Measurements from ENCODE around the gene SLC25A21. TPM values are rescaled to one million over a fixed set of nuclear protein-coding genes. Genes with fewer than 3 reads are reported as not detected.
"Not testable (repeated sequence)": the region's sequence is repeated elsewhere in the genome, so short reads cannot be mapped to it uniquely, and the experiment has no call there.

The SLC25A21 gene
- total RNA-seq, 1 donor from 2014 or later = not detected

DNA sequence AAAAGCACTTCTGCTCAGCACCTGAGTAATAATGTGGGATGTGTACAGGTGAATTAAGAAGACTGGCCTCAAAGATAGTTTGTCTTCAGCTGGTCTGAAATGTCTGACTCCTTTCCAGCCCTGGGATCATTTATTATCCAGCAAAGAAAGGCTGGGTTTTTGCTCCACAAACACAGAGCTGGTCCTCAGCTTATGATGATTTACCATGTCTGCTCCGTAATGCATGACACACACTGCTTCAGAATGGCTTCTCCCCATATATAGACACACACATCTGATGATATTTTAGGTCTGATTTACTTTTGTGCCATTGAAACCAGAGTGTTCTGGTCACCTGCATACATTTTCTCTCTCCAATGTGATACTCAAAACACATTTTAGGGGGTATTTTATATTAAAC is 225.0 kb downstream of the SLC25A21 start:
- DNase-seq (ENCODE audit: low spot score) = no peak

GRCh38 chr14:36946872-36947271 is 225.5 kb downstream of the SLC25A21 start:
- no peak for DNase-seq (ENCODE audit: low spot score)

DNA sequence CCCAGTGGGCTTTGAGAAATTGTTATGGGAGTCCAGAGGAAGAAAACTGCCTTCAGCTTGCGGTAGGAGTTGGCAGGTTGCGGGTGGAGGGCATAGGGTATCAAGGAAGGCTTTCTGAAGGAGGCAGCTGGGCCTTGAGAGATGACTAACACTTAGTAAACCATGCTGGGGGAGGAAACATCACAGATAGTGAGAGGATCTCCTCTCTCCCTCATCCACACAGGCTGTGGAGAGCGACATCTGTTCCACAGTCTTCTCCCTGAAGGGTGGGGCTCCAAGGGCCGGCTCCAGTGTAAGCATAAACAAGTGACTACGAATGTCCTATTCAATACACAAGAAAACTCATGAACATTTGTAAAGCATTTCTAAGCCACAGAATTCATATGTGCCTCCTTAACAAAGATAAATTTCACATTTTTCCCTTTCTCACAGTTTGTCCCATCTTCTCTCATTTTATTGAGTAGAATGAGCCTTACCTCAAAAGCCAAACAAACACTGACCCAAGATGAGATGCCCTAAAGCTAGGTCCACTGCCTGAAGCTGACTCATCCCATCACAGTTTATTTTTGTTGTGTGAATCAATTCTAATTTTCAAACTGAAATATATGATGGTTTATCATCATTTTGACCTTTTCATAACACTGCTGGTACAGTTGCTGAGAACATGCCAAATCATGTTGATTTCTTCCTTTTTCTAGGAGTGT is 227.9 kb downstream of the SLC25A21 start:
- DNase-seq (ENCODE audit: low spot score) = no peak

GRCh38 chr14:36942522-36943245 is 229.7 kb downstream of the SLC25A21 start:
- no peak for DNase-seq (ENCODE audit: low spot score)

GRCh38 chr14:36941783-36942521 is 230.5 kb downstream of the SLC25A21 start:
- DNase-seq (ENCODE audit: low spot score) = no peak

GRCh38 chr14:36940476-36940875 is 231.9 kb downstream of the SLC25A21 start:
- no peak for DNase-seq (ENCODE audit: low spot score)

DNA sequence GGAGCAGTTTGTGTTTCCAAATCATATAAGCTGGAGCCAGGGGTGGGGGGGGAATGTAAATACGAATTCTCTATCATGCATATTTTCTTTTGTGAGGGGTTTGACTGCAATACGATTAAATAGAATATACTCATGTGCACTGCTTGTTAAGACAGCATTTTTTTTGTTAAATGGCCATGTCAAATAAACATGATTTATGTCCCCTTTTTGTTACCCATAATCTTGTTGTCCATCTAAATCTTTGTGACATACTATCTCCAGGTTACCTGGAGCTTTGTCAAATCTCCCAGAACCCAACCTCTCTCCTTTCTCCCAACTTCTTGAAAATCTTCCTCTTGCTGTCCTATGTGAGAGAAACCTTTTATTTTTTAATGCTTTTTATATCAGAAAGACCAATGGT is 233.1 kb downstream of the SLC25A21 start:
- DNase-seq (ENCODE audit: low spot score) = no peak

DNA sequence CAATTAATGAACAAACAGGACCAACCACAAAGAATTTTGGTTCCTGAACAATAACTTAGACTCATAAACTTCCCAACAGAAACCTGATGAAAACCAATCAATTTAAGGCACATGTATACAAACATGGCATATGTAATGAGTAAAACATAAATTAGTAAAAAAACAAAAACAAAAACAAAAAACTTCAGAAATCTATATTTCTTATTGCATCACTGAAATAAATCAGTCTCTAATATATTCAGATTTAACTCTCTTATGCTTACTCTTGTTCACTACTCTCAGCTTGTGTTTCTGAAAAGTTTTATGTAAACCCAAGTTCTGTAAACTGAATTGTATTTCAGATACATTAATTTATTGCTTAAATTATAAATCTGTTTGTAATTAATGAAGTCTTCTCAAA is 233.7 kb downstream of the SLC25A21 start:
- no peak for DNase-seq (ENCODE audit: low spot score)

- no peak for DNase-seq (ENCODE audit: low spot score)
Observed at GRCh38 chr14:36935976-36936678, 236.3 kb downstream of the SLC25A21 start.

- no peak for DNase-seq (ENCODE audit: low spot score)
Observed at GRCh38 chr14:36934304-36934703, 238.1 kb downstream of the SLC25A21 start.

GRCh38 chr14:36931791-36932190 is 240.6 kb downstream of the SLC25A21 start:
- DNase-seq (ENCODE audit: low spot score) = no peak

DNA sequence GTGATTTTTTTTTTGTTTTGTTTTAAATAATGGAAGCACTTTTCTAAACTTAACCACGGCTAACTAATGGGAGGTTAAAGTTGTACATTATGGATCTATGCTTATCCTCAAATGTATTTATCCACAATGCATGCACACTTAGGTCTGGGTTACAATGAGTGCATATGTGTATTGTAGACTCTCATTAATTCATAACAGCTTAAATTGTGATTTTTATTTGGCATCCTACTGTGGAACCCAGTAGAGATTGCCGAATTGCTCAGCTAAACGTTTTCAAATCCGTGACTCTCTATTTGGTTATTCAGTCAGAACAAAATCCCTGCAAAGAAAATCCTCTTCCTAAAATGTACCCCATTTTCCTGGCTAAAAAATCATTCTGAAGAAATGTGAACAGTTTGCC is 244.0 kb downstream of the SLC25A21 start:
- no peak for DNase-seq (ENCODE audit: low spot score)

GRCh38 chr14:36925094-36925493 is 247.3 kb downstream of the SLC25A21 start:
- no peak for DNase-seq (ENCODE audit: low spot score)

DNA sequence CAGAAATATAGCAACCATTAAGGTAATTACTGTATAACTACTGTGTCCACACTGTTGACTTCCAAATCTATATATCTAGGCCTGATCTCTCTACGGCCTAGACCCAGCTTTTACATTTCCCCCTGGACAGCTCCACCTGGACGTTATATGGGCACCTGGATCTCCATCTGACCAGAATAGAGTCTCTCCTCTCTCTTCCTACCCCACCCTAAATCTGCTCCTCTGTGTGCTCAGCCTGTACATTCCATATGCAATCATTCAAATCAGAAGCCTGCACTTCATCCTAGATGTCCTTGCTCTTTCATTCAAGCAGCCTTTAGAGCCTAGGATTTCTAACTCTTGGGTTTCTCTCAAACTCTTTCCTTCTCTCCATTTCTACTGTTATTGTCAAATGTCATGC is 255.7 kb downstream of the SLC25A21 start:
- DNase-seq (ENCODE audit: low spot score) = no peak

- no peak for DNase-seq (ENCODE audit: low spot score)
Observed at GRCh38 chr14:36915081-36915480, 257.3 kb downstream of the SLC25A21 start.

- no peak for DNase-seq (ENCODE audit: low spot score)
Observed at GRCh38 chr14:36910578-36910977, 261.8 kb downstream of the SLC25A21 start.

DNA sequence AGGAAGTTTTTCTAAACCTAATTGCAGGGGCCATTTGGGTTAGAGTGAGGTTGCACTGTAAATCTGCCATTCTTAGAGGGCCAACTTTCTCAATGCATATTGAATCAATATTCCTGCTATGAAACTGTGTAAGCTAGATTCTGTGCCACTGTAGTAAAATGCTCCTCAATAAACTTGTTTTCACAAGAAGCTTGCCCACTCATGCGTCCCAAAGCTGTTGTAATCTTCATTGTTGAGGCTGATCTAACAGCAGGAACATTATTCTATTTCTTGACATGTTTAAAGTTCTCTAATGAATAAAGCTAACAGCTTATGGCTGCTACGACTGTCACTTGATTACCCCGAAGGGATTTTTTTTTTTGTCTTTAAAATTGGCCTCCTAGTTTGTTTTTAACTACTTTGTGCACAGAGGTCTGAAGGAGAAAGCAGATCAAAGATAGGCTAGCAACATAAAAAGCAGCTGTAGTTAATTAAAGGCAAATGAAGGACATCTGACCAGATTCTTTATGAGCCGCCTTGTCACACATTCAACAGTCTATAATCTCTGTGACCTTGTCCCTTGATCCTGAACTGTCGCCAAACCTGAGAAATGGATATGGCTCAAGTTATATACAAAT is 267.0 kb downstream of the SLC25A21 start:
- no peak for DNase-seq (ENCODE audit: low spot score)

- no peak for DNase-seq (ENCODE audit: low spot score)
Observed at GRCh38 chr14:36901861-36902260, 270.5 kb downstream of the SLC25A21 start.

- no peak for DNase-seq (ENCODE audit: low spot score)
Observed at GRCh38 chr14:36900846-36901245, 271.6 kb downstream of the SLC25A21 start.

DNA sequence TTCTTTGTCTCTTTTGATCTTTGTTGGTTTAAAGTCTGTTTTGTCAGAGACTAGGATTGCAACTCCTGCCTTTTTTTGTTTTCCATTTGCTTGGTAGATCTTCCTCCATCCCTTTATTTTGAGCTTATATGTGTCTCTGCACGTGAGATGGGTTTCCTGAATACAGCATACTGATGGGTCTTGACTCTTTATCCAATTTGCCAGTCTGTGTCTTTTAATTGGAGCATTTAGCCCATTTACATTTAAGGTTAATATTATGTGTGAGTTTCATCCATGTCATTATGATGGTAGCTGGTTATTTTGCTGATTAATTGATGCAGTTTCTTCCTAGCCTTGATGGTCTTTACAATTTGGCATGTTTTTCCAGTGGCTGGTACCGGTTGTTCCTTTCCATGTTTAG is 276.1 kb downstream of the SLC25A21 start:
- DNase-seq (ENCODE audit: low spot score) = not testable (repeated sequence)

- no peak for DNase-seq (ENCODE audit: low spot score)
Observed at GRCh38 chr14:36884049-36884448, 288.4 kb downstream of the SLC25A21 start.
